Progenitor cell of endocrine pancreas (in vitro differentiated cells): Measurements from ENCODE around the gene PCED1A. TPM values are rescaled to one million over a fixed set of nuclear protein-coding genes. Genes with fewer than 3 reads are reported as not detected.
"Not testable (repeated sequence)": the region's sequence is repeated elsewhere in the genome, so short reads cannot be mapped to it uniquely, and the experiment has no call there.

Source experiments
- DNase-seq: peaks from one replicate; pipeline ENCODE4 v3.0.0; 2021; ENCODE audit warnings: low spot score; ENCODE audit not compliant: unreplicated experiment
- H3K27ac Mint-ChIP-seq: 2 replicates; pipeline ENCODE4 v1.8.0; 2021; ENCODE audit warnings: mild to moderate bottlenecking, moderate library complexity, mixed read lengths
- H3K27me3 Mint-ChIP-seq: 2 replicates; pipeline ENCODE4 v1.8.0; 2021; ENCODE audit warnings: mixed read lengths
- H3K36me3 Mint-ChIP-seq: 2 replicates; pipeline ENCODE4 v1.8.0; 2022; ENCODE audit warnings: mixed read lengths; ENCODE audit not compliant: insufficient read depth
- H3K4me1 Mint-ChIP-seq: 2 replicates; pipeline ENCODE4 v1.8.0; 2021; ENCODE audit warnings: low read depth, mixed read lengths
- H3K4me3 Mint-ChIP-seq: 2 replicates; pipeline ENCODE4 v1.8.0; 2021; ENCODE audit warnings: low read depth, mild to moderate bottlenecking, moderate library complexity, mixed read lengths
- H3K9me3 Mint-ChIP-seq: 2 replicates; pipeline ENCODE4 v1.8.0; 2021; ENCODE audit warnings: low read depth, mixed read lengths
- total RNA-seq: library from RNA; stranded (reverse); gene quantifications from 2 replicates; pipeline ENCODE4 v1.2.1, GENCODE V29; 2021
- TF ChIP-seq, protein P1 (sequence below): fragments of 200-600 bp; sonication (generic); IDR thresholded peaks from one replicate; pipeline ENCODE4 v1.5.0; 2021; ENCODE audit warnings: antibody characterized with exemption, mild to moderate bottlenecking; ENCODE audit not compliant: unreplicated experiment

The PCED1A gene
- total RNA-seq, 1 donor from 2014 or later: 81.1 TPM

- peaks cover 2% of the 10 kb centered on the region for H3K4me1 Mint-ChIP-seq
- H3K27ac Mint-ChIP-seq: no peak overlapping the region
Observed at GRCh38 chr20:2835331-2835796, 5.1 kb downstream of the PCED1A start.

GRCh38 chr20:2834401-2835110 is 5.9 kb downstream of the PCED1A start:
- no peaks in the 10 kb centered on the region for H3K9me3 Mint-ChIP-seq
- peaks cover 12% of the 10 kb centered on the region for H3K36me3 Mint-ChIP-seq
- TF ChIP-seq, protein P1, sequence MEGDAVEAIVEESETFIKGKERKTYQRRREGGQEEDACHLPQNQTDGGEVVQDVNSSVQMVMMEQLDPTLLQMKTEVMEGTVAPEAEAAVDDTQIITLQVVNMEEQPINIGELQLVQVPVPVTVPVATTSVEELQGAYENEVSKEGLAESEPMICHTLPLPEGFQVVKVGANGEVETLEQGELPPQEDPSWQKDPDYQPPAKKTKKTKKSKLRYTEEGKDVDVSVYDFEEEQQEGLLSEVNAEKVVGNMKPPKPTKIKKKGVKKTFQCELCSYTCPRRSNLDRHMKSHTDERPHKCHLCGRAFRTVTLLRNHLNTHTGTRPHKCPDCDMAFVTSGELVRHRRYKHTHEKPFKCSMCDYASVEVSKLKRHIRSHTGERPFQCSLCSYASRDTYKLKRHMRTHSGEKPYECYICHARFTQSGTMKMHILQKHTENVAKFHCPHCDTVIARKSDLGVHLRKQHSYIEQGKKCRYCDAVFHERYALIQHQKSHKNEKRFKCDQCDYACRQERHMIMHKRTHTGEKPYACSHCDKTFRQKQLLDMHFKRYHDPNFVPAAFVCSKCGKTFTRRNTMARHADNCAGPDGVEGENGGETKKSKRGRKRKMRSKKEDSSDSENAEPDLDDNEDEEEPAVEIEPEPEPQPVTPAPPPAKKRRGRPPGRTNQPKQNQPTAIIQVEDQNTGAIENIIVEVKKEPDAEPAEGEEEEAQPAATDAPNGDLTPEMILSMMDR: no peak
- DNase-seq: no peak
- peaks cover 2% of the 10 kb centered on the region for H3K27me3 Mint-ChIP-seq
- H3K4me1 Mint-ChIP-seq: peaks cover 2% of the 10 kb centered on the region
- no peak overlapping the region for H3K4me3 Mint-ChIP-seq
- H3K27ac Mint-ChIP-seq: no peak overlapping the region

More at GRCh38 chr20:2835331-2835796, 5.1 kb downstream of the PCED1A start:
- TF ChIP-seq, protein P1: no peak
- Mint-ChIP-seq H3K27me3 (no peaks in the 10 kb centered on the region), H3K9me3 (no peaks in the 10 kb centered on the region), H3K4me3 (no peak overlapping the region), H3K36me3 (peaks cover 12% of the 10 kb centered on the region)
- DNase-seq: no peak

DNA sequence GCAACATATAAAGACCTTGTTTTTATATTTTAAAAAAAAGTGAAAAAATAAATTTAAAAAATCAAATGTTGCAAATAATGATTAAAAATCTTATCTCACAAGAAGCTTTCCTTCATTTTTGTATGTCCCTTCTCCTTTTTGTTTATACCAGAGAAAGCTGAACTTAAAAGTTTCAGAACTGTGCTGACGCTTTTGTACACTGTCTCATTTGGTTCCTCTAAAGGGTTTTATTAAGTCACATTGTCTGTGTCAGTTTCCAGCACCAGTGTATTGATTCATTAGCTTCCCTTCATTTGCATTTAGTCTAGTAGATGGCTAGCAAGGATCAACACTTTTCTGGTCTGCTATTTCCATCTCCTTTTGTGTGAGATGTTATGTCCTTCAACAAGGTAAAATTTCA is 6.7 kb downstream of the PCED1A start:
- DNase-seq: no peak
- TF ChIP-seq, protein P1: no peak
- Mint-ChIP-seq H3K27ac (no peak overlapping the region), H3K27me3 (peaks cover 9% of the 10 kb centered on the region), H3K4me1 (no peaks in the 10 kb centered on the region), H3K4me3 (no peak overlapping the region), H3K9me3 (no peaks in the 10 kb centered on the region), H3K36me3 (peaks cover 12% of the 10 kb centered on the region)

DNA sequence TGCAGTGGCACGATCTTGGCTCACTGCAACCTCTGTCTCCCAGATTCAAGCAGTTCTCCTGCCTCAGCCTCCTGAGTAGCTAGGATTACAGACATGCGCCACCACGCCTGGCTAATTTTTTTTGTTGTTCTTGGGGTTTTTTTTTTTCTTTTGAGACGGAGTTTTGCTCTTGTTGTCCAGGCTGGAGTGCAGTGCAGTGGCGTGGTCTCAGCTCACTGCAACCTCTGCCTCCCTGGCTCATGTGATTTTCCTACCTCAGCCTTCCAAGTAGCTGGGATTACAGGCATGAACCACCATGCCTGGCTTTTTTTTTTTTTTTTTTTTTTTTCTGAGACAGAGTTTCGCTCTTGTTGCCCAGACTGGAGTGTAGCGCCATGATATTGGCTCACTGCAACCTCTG is 9.2 kb downstream of the PCED1A start:
- DNase-seq, H3K9me3 Mint-ChIP-seq, H3K36me3 Mint-ChIP-seq, H3K27ac Mint-ChIP-seq, H3K4me1 Mint-ChIP-seq, H3K4me3 Mint-ChIP-seq: not testable (repeated sequence)
- H3K27me3 Mint-ChIP-seq: peaks cover 30% of the 10 kb centered on the region

GRCh38 chr20:2829376-2829775 is 11.1 kb downstream of the PCED1A start:
- H3K27ac Mint-ChIP-seq: no peak overlapping the region
- TF ChIP-seq, protein P1: no peak
- H3K4me1 Mint-ChIP-seq: no peaks in the 10 kb centered on the region
- peaks cover 1% of the 10 kb centered on the region for H3K36me3 Mint-ChIP-seq
- DNase-seq: no peak
- peaks cover 36% of the 10 kb centered on the region for H3K27me3 Mint-ChIP-seq
- H3K9me3 Mint-ChIP-seq: peaks cover 3% of the 10 kb centered on the region
- no peak overlapping the region for H3K4me3 Mint-ChIP-seq

- Mint-ChIP-seq H3K27ac (no peak overlapping the region), H3K9me3 (peaks cover 3% of the 10 kb centered on the region), H3K4me3 (no peak overlapping the region), H3K4me1 (peaks cover 2% of the 10 kb centered on the region), H3K27me3 (peaks cover 42% of the 10 kb centered on the region), H3K36me3 (no peaks in the 10 kb centered on the region)
- TF ChIP-seq, protein P1: no peak
- no peak for DNase-seq
Observed at GRCh38 chr20:2826655-2827054, 13.8 kb downstream of the PCED1A start.
